ENCODE results near the gene ABCC4. TPM values are rescaled to one million over a fixed set of nuclear protein-coding genes. Genes with fewer than 3 reads are reported as not detected.

Gene ABCC4
- total RNA-seq, 6 experiments from 2014 or later = 1.1 to 4.9 (median 3.8) TPM

GRCh38 chr13:95317039-95317989 is 16.1 kb upstream of the ABCC4 start:
- ATAC-seq = no peak
- Histone ChIP-seq H3K36me3 (no peaks in the 10 kb centered on the region), H3K4me1 (peaks cover 0 to 21% (median 8%) of the 10 kb centered on the region in 4 donors), H3K27me3 (no peaks in the 10 kb centered on the region), H3K27ac (no peak overlapping the region), H3K4me3 (no peak overlapping the region), H3K9me3 (no peaks in the 10 kb centered on the region)
- no peak for DNase-seq
- WGBS (ENCODE audit: insufficient coverage, low coverage, low lambda C conversion rate, missing lambda C conversion rate) = 75% methylated on average over 8 of the region's 12 CpGs
- TF ChIP-seq POLR2A (IDR thresholded peaks at IDR 0.05) (no peak), CTCF (IDR thresholded peaks at IDR 0.05) (no peak)
- intact Hi-C loops (cut with DNase I) = no loop called here

- Histone ChIP-seq H3K27ac (no peak overlapping the region), H3K4me3 (no peak overlapping the region), H3K9me3 (no peaks in the 10 kb centered on the region), H3K36me3 (no peaks in the 10 kb centered on the region), H3K27me3 (no peaks in the 10 kb centered on the region), H3K4me1 (peaks cover 0 to 21% (median 8%) of the 10 kb centered on the region in 4 donors)
- no peak for ATAC-seq
- TF ChIP-seq CTCF (IDR thresholded peaks at IDR 0.05) = no peak
- TF ChIP-seq POLR2A (IDR thresholded peaks at IDR 0.05) = no peak
- no peak for DNase-seq
- intact Hi-C loops (cut with DNase I) = no loop called here
- WGBS (ENCODE audit: insufficient coverage, low coverage, low lambda C conversion rate, missing lambda C conversion rate) = 81% methylated on average over 2 of the region's 3 CpGs
These were observed 14.5 kb upstream of the ABCC4 start for GRCh38 chr13:95315752-95316151.

- Histone ChIP-seq H3K9me3 (no peaks in the 10 kb centered on the region), H3K36me3 (no peaks in the 10 kb centered on the region), H3K27me3 (no peaks in the 10 kb centered on the region), H3K27ac (no peak overlapping the region), H3K4me1 (no peaks in the 10 kb centered on the region), H3K4me3 (no peak overlapping the region)
- intact Hi-C loops (cut with DNase I) = no loop called here
- DNase-seq (no peak), ATAC-seq (no peak)
- 67% methylated on average over 4 of the region's 6 CpGs for WGBS (ENCODE audit: insufficient coverage, low coverage, low lambda C conversion rate, missing lambda C conversion rate)
- TF ChIP-seq POLR2A (IDR thresholded peaks at IDR 0.05) (no peak), CTCF (IDR thresholded peaks at IDR 0.05) (no peak)
These were observed 6.3 kb upstream of the ABCC4 start for GRCh38 chr13:95307507-95307906.

- no peak for TF ChIP-seq POLR2A (IDR thresholded peaks at IDR 0.05)
- Histone ChIP-seq H3K27ac (no peak overlapping the region), H3K27me3 (no peaks in the 10 kb centered on the region), H3K4me3 (no peak overlapping the region), H3K36me3 (no peaks in the 10 kb centered on the region), H3K9me3 (no peaks in the 10 kb centered on the region), H3K4me1 (no peaks in the 10 kb centered on the region)
- DNase-seq (no peak), ATAC-seq (no peak)
- 42% methylated on average over 2 of the region's 2 CpGs for WGBS (ENCODE audit: insufficient coverage, low coverage, low lambda C conversion rate, missing lambda C conversion rate)
- intact Hi-C loops (cut with DNase I) = no loop called here
These were observed 3.2 kb upstream of the ABCC4 start for GRCh38 chr13:95304453-95304852.

- H3K36me3 ChIP-seq = no peaks in the 10 kb centered on the region
- ATAC-seq (no peak), DNase-seq (no peak)
- no peak overlapping the region for H3K27ac ChIP-seq
- no peak for TF ChIP-seq CTCF (IDR thresholded peaks at IDR 0.05)
- TF ChIP-seq POLR2A (IDR thresholded peaks at IDR 0.05) = no peak
- H3K27me3 ChIP-seq = no peaks in the 10 kb centered on the region
- no peaks in the 10 kb centered on the region for H3K9me3 ChIP-seq
- H3K4me3 ChIP-seq = peak overlapping the region; percentile 58 to 70 (median 59)
- intact Hi-C loops (cut with DNase I) = no loop called here
- H3K4me1 ChIP-seq = peaks cover 0 to 12% (median 5%) of the 10 kb centered on the region in 4 donors
- WGBS (ENCODE audit: insufficient coverage, low coverage, low lambda C conversion rate, missing lambda C conversion rate) = 21% methylated on average over 12 of the region's 13 CpGs
These were observed 730 bp upstream of the ABCC4 start for GRCh38 chr13:95301968-95302393.
